ENCODE results near the gene IPO9. TPM values are rescaled to one million over a fixed set of nuclear protein-coding genes. Genes with fewer than 3 reads are reported as not detected.

Gene IPO9
- total and polyA plus RNA-seq, 10 of the 15 experiments (the other 5 are each of a cell fraction or from before 2014, with no cell fraction given) = 19.1 to 77.3 (median 34.1) TPM

DNA sequence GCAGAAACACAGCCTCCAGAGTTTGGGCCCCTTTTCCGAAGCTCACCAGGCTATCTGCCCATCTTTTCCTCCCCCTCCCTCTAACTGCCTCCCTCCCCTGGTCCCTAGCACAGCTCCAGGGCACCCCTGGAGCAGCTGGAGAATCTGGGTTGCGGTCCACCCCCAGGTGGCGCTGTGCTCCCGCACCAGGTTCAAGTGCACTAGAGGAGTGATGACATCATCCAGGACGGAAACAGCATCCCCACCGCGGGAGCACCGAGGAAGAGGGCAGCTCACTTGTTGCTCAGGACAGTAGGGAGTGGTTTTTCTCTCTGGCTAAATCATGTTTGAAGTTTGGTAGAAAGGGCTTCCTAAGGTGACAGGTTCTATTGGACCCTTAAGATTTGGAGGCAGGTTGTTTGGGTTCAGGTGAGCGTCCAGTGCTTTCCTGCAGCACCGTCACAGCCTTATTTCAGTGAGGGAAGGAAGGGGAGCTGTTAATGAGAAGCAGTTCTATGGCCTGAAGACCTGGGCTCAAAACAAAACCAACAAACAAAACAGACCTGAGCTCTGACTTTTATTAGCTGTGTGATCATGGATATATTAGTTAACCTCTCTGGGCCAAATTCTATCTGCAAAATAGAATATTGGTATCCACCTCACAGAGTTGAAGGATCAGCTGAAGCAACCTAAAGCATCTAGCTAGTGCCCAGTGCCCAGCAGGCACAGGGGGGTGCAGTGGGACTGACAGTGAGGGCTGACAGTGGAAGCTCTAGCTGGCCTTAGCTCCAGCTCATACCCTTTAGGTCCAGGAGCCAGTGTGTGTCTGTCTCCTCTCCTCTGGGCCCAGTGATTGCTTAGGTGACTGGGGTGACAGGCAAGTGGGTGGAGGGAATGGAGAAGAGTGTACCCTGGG is 67.2 kb downstream of the IPO9 start (continued):
- TF ChIP-seq, protein P1, sequence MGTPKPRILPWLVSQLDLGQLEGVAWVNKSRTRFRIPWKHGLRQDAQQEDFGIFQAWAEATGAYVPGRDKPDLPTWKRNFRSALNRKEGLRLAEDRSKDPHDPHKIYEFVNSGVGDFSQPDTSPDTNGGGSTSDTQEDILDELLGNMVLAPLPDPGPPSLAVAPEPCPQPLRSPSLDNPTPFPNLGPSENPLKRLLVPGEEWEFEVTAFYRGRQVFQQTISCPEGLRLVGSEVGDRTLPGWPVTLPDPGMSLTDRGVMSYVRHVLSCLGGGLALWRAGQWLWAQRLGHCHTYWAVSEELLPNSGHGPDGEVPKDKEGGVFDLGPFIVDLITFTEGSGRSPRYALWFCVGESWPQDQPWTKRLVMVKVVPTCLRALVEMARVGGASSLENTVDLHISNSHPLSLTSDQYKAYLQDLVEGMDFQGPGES (IDR thresholded peaks at IDR 0.05) = no peak
- TF ChIP-seq RAD51 (IDR thresholded peaks at IDR 0.05) (no peak), NFYA (IDR thresholded peaks at IDR 0.05; ENCODE audit: borderline replicate concordance, low read depth, low read length) (no peak), PML (IDR thresholded peaks at IDR 0.05; ENCODE audit: low read length) (no peak), POLR2A (IDR thresholded peaks at IDR 0.05; ENCODE audit: low read depth, low read length) (no peak), KLF5 (IDR thresholded peaks at IDR 0.05; ENCODE audit: partially characterized antibody) (no peak), SMARCA5 (IDR thresholded peaks at IDR 0.05) (no peak; the same call in 1 of the 2 replicates)
- TF ChIP-seq, protein P2, sequence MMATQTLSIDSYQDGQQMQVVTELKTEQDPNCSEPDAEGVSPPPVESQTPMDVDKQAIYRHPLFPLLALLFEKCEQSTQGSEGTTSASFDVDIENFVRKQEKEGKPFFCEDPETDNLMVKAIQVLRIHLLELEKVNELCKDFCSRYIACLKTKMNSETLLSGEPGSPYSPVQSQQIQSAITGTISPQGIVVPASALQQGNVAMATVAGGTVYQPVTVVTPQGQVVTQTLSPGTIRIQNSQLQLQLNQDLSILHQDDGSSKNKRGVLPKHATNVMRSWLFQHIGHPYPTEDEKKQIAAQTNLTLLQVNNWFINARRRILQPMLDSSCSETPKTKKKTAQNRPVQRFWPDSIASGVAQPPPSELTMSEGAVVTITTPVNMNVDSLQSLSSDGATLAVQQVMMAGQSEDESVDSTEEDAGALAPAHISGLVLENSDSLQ (IDR thresholded peaks at IDR 0.05) = no peak
- TF ChIP-seq, protein P3, sequence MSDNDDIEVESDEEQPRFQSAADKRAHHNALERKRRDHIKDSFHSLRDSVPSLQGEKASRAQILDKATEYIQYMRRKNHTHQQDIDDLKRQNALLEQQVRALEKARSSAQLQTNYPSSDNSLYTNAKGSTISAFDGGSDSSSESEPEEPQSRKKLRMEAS (IDR thresholded peaks at IDR 0.05; ENCODE audit: low read depth, low read length) = no peak

Measured in GM12878 (cell line).